ENCODE data around the gene RABGAP1L.

GRCh38 chr1:174957829-174958228 lies 798.5 kb downstream of the RABGAP1L start:
- TF ChIP-seq CTCF (conservative IDR thresholded peaks at IDR 0.05), result no peak
- no peak for TF ChIP-seq ZFX (IDR thresholded peaks at IDR 0.05)

Data from C4-2B (cell line).